ENCODE results near the gene WDR5.

WDR5 gene

DNA sequence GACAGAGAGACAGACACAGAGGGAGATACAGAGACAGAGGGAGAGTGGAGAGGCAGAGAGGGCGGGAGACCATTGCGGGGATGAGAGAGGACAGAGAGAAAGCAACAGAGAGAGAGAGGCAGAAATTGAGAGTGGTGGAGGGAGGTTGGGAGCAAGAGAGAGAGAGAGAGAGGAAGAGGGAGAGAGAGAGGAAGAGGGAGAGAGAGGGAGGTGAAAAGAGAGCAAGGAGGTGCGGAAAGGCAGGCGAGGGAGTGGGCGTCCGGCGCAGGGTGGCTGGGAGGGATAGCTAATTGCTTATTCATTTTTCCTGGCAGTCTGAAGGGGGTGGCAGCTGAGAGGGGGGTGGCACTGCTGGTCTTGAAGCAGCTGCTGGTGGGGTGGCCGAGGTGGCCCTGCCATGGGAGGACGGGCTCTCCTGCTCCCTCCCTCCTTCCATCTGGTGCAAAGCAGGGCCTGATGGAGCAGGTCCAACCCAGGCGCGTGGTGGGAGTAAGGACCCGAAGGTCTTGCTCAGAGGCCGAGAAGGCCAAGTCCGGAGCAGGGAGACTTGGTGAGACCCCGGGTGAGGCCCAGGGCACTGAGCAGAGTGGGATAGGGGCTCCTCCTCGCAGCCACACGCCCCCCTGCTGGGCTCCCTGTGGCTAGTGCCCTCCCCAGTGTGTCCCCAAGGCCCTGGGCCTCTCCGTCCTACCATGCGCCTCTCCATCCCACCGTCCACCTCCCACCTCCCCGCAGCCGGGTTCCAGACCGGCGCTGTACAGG, 53.8 kb downstream of the WDR5 start:
- no peak for DNase-seq

DNA sequence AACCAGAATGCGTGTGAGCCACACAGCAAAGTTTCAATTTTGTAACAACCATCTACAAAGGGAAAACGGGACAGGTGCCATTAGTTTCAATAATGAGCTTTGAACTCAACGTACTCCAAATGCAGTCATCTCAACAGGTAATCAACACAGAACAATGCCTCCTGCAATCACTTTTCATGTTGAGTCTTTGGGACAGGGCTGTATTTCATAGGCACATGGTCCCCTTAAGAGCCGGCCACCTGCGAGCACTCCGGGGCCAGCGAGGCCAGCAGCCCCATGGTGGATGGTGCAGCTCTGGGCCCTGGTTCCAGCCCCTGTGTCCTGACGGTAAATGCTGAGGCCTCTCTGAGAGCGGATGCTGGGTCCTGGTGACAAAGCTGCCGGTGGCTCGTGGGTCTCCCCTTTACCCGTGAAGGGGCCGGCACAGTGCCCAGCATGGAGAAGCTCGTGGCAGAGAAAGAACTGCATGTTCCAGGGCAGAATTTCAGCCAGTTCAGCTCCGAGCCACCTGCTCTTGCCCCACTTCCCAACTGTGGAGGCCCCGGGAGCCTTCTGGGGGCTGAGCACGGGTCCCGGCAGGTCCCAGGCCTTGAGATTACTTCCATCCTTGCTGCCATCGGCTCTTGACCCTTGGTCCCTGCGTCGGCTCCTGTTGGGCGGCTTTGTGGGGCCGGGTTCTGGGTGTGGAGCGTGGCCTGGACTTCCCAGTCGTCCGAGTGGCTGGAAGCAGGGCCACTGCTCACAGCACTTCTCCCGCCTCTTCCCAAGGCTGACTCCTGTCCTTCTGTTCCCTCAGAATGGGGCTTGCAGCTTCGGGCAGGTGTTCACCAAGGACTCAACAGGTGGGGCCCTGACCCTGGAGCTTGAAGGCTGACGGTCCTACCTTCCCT, 54.6 kb downstream of the WDR5 start:
- DNase-seq: no peak

DNA sequence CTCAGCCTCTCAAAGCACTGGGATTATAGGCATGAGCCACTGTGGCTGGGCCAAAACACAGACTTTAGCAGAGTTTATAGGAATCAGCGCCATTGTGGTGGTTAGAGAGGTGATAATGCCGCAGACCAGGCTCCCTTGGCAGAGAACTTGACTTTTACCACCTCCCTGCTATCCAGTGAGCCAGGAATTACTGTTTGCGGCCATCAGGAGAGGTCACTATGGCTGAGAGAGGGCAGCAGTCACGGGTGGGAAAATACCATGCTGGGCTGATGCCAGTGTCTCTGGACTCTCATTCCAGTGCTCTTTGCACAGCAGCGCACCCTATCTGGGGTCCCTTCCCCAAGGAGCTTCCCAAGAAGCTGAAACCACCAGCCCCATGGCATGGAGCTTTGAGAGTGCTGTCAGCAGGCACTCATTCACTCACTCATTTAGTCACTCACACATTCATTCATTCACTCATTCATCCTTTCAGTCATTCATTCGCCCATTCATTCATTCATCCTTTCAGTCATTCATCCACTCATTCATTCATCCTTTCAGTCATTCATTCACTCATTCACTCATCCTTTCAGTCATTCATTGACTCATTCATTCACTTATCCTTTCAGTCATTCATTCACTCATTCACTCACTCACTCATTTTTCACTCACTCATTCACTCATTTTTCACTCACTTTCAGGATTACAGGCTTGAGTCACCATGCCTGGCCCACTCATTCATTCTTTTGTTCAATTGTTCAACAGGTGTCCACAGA, 55.8 kb downstream of the WDR5 start:
- DNase-seq: no peak

DNA sequence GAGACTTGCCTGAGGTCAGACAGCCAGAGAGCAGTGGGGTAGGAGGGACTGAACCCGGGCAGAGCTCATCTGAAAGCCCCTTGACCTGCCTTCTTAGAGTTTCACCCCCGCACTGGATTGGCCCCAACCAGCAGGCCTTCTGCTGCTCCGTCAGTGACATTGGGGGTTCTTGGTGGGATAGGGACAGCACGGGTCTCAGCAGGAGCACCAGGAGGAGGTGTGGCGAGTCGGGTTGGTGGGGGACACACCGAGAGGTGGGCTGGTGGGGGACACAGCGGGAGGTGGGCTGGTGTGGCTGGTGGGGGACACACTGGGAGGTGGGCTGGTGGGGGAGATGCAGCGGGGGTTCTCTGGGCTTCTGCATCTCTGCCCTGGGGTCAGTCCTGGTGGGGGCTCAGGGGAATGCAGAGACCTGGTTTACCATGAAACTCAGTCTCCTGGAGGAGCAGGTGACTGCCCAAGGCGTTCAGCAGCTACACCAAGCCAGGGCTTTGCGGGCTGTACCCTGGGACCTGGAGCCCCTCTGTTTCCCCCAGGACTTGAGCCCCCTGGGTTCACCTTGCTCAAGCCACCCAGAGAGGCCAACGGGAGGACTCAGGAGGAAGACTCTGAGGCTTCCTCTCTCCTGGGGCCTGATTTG, 56.5 kb downstream of the WDR5 start:
- DNase-seq: no peak

DNA sequence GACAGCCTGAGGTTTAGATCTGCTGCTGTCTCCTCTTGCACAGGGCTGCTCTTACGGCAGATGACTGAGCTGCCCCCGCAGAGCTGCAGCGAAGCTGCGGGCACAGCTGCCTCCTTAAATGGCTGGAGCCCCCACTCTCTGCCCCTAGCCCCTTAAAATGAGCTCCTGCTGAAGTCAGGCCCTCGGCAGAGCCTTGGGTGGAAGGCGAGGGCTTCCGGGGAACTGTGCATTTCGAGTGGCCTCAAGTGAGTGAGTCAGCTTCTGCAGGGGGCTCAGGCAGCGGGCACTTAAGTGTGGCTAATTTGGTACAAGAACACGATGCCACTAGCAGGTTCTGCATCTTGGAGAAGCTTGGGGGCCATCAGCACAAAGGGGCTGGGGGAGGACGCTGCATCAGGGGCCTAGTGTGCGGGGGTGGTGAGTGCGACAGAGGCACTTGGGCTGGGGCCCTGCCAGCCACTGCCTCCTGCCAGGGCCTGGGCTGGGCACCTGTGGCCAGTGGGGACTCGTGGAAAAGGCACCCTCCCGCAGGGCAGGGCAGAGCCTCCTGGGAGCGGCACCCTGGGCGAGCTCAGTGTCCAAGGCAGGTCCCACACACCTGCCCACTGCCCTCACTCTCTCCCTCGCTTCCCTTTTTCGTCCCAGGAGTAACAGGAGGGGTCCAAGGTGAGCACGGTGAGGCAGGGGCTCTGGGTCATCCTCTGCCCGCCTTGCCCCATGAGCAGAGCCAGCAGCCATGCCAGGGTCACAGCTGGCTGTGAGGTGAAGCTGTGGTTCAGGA, 57.3 kb downstream of the WDR5 start:
- no peak for DNase-seq

DNA sequence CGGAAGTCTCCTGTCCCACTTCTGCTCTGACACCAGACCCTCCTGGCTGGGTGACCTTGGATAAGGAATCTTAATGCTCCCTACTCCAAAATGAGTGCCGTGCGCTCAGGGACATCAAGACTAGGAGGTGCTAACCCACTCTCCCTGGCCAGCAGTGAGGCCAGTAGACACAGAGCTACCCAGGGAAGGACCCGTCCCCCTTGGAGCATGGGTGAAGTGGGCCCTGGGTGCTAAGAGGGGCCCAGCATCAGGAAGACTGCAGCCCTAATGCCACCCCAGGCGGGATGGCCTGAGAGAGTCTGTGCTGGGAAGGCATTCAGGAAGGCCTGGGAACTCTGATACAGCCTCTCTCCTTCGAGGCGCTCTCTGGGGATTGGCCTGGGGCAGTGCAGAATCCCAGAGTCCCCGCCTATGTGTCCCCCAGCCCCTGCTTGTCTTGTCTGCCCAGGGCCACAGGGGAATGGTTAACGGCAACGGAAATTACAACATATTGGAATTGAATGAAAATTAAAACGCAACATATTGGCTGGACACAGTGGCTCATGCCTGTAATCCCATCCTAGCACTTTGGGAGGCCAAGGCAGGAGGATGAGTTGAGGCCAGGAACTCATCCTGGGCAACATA, 58.1 kb downstream of the WDR5 start:
- DNase-seq: no peak

DNA sequence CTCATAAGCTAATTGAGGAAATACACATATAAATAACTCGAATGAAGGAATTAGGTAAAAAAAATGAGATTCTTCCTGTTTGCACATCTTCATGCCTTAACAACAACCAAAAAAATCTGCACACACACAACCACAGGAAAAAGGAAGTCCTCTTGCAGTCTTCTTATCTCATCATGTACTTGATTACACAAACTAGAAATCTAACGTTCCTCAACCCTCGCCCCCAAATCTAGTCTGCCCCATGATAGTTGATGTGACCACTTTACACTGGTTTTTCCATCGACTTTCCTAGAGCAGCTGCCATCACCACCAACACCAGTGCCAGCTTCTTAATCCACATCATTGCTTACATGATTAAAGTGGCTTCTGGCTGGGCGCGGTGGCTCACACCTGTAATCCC, 59.7 kb downstream of the WDR5 start:
- DNase-seq: no peak

DNA sequence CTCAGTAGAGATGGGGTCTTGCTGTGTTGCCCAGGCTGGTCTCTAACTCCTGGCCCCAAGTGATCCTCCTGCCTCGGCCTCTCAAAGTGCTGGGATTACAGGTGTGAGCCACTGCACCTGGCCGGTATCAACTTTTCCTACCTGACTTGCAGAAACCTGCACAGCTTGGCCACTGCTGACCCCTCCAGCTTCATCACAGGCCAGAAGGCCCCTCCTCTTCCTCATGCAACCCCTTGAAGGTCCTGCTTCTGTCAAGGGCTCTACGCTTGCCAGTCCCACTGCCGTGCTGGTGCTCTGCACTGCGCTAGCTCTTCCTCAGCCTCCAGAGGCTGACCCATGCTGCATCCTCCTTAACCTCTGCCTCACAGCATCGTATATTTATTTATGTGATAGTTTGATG, 61.0 kb downstream of the WDR5 start:
- no peak for DNase-seq

DNA sequence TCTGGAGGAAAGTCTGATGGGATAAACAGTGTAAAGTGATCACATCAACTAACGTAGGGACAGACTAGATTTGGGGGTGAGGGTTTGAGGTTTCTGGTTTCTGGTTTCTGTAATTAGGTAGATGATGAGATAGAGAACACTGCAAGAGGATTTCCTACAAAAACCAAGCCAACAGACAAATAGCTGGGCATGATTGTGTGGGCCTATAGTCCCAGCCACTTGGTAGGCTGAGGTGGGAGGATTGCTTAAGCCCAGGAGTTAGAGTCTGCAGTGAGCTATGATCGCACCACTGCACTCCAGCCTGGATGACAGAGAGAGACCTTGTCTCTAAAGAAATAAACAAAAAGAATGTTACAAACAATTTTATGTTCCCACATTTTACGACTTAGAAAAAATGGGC, 62.9 kb downstream of the WDR5 start:
- DNase-seq: no peak

DNA sequence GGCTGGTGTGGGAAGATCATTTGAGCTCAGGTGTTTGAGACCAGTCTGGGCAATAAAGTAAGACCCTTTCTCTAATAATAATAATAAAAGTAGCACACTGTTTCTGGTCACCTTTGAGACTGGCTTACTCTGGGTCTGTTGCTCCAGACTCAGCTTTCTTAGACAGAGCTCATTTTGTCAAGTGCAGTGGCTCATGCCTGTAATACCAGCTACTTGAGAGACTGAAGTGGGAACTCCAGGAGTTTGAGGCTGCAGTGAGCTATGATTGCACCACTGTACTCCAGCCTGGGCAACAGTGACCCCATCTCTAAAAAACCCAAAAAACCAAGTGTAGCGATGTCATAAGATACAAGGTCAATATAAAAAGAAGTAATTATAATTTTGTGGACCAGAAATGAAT, 64.8 kb downstream of the WDR5 start:
- DNase-seq: no peak

DNA sequence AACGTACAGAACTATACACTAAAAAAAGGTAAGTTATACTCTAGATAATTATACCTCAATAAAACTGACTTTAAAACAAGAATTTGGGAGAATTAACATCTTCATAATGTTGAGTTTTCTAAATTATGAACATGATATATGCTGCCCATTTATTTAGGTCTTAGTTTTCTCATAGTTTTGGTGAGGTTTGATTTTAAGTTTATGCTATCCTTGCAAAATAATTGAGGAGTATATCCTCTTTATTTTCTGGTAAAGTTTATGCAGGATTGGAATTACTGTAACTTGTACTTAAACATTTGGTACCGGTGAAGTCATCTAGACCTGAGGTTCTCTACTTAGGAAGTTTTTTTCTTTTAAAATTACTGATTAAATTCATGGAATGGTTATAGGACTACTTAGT, 67.3 kb downstream of the WDR5 start:
- no peak for DNase-seq

DNA sequence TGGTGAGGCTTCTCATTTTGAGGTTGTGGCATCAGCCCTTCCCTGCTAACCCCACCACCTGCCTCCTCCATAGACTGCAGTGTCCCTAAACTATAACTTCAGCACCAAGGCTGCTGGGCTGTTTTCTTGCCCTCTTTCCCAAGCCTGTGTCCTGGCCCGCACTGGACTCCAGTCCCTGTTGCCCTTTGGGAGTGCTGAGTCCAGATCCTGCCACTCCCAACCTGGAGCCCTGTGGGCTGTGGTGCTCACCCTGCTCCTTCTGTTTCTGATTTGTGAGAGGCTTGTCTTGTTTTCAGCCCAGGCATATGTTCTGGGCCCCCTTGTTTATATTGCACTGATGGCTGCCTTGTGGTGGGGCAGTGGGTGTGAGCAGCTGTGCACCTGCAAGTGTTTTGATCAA, 68.2 kb downstream of the WDR5 start:
- no peak for DNase-seq

DNA sequence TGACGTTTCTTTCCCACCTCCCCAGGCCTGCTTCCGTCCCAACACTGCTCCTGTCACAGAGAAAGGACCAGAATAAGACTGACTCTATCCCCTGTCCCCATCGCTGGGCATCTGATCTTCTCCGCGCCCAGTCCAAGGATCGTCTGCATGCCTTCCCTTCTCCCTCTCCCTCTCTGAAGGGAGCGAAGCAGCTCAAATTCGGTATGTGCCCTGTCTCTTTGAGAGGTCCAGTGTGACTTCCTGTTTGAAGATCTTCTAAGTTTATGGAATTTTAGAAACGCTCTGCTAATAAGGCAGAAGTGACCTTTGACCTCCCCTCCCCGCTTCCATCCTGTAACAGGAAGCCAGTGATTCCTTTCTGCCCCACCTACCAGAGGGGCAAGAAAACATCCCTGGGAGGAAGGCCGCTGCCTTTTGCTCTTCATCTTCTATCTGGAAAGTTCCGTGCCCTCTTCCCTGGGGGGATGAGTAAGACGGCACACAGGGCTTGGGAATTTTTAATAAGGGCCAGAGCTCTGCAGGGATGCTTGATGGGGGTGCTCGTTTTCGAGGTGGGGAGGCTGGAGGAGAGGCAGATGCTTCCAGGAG, 69.2 kb downstream of the WDR5 start:
- DNase-seq: no peak

DNA sequence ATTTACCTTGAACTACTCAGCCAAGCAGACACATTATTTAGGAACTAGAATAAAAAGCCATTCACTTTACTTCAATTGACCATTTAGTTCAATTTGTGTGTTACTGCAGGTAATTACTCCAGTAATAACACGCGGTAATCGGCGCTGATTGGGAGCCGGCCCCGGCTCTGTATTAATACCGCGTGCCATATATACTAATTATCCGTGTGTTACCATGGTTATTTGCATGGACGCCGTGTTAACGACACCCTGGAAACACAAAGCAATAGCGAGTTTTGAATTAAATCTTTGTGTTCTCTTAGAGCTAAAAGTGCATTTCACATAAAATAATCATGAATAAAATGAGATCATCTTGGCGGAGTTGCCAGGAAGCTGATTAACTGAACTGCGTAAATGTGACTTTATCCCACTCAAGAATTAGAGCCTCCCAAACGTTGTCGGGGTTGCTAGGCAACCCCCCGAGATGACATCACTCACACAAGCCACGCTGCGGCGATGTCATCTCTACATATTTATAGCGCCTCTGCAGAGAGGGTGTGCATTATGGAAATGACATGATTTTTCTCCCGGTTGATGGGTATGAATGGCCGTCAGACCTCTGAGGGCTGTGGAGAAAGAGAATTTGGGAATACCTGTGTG, 69.9 kb downstream of the WDR5 start:
- DNase-seq: no peak

DNA sequence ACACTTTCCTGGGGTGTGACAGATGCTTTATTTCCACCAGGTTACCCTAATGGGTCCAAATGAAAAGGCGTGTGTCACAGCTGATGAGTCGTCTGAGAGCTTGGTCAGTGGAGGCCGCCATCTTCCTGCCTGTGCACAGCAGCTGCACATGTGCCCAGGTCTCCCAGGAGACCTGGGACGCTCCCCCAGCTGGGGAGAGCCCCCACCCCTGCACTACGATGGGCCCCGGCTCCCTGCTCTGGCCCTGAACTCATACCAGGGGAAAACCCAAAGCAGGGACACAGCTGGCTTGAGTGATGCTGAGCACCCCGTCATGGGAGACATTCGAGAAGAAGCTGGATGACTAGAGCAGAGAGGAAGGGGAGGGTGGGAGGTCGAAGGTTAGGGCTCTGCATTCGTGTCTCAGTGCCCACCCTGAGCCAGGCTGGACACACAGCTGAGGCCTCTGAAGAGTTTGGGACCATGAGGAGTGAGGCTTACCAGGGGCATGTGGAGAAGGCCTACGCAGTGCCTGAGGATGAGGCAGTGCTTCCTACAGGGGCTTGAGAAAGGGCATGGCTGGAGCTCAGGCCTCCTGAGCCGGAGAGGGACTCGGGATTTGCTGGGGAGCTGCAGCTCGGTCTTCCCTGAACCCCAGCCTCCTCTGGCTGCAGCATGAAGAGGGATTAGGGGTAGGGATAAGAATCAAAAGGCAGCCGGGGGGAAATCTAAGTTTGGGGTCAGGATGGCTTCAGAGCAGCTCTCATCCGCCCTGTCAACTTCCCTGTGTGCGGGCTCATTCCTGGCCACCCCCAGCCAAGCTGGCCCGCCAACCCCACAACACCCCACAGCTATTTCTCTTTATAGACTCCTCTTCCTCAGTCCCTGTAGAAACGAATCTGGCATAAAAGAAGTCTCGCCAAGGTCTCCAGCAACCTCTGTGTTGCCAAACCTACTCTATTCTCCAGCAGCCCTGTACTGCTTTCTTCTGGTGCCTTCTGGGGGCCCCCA, 70.7 kb downstream of the WDR5 start:
- no peak for DNase-seq

DNA sequence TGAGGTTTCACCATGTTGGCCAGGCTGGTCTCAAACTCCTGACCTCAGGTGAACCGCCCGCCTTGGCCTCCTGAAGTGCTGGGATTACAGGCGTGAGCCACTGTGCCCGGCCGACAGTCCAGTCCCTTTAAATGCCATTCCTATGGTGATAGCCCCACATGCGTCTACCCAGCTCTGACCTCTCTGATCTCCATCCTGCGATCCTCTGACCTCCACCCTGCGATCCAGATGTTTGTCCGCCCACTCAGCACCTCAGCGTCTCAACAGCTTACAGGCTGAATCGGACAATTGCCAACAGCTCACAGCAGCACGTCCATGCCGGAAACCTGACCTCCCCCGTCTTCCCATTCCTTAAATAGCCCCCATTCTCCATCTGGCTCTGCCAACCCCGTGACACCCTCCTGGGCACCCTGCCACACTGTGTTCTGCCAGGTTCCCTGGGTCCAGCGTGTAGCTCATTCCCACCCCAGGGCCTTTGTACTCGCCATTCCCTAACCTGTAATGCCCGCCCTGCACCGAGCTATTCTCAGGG, 72.5 kb downstream of the WDR5 start:
- DNase-seq: no peak

DNA sequence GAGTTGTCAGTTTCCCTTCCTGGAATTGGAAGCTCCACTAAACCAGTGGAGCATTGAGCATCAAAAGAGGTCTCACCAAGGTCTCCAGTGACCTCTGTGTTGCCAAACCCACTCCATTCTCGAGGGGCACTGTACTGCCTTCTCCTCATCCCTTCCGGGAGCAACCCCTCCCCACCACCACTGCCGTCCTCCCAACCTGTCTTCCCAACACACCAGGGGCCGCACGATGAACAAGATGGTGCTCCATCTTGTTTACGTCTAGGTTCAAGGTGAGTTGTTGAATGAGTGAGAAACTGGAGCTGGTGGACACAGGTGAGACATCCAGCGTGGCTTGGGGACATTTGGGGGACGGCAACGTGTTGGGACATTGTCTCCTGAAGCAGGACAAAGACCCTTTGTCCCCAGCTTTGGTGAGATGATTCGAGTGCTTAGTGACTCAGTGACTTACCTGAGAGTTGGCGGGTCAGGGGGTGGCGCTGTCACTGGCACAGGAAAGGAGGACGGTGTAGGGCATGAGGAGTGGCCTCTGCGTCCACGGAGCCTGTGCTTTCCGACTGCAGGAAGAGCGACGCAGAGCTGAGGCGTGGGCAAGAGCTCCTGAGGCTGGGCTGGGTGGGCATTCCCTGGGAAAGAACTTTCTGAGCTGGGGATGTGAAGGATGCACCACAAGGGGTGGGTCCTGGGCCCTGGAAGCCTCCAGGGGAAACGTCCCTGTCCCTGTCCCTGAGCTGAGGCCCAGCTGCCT, 73.3 kb downstream of the WDR5 start:
- DNase-seq: no peak
